Tongue (tissue), 2 donors: ENCODE measurements around the gene MUC5B. TPM values are rescaled to one million over a fixed set of nuclear protein-coding genes. Genes with fewer than 3 reads are reported as not detected.
"Not testable (repeated sequence)": the region's sequence is repeated elsewhere in the genome, so short reads cannot be mapped to it uniquely, and the experiment has no call there.

Source experiments
- DNase-seq: peaks from one replicate; pipeline ENCODE4 v3.0.0-alpha.2; 2015
- total RNA-seq: library from RNA; depleted of rRNA; stranded (reverse); fragments of >200 nt; gene quantifications from one replicate; pipeline ENCODE4 v1.2.3, GENCODE V29; 2014

MUC5B gene
- total RNA-seq, 1 donor from 2014 or later = 159 TPM

- no peak for DNase-seq
Measured at GRCh38 chr11:1202154-1202775, 20.6 kb upstream of the MUC5B start.

- peak; percentile 64 for DNase-seq
Measured at GRCh38 chr11:1202776-1203504, 19.9 kb upstream of the MUC5B start.

- DNase-seq = no peak
Measured at GRCh38 chr11:1203505-1204271, 19.2 kb upstream of the MUC5B start.

- no peak for DNase-seq
Measured at GRCh38 chr11:1204381-1205101, 18.3 kb upstream of the MUC5B start.

- no peak for DNase-seq
Measured at GRCh38 chr11:1205121-1205986, 17.5 kb upstream of the MUC5B start.

- no peak for DNase-seq
Measured at GRCh38 chr11:1205987-1206331, 16.9 kb upstream of the MUC5B start.

GRCh38 chr11:1206391-1207271 is 16.2 kb upstream of the MUC5B start:
- DNase-seq = no peak

GRCh38 chr11:1207401-1208143 is 15.3 kb upstream of the MUC5B start:
- DNase-seq = peak; percentile 34

- DNase-seq = no peak
Measured at GRCh38 chr11:1208144-1208393, 14.8 kb upstream of the MUC5B start.

- DNase-seq = no peak
Measured at GRCh38 chr11:1208394-1209261, 14.2 kb upstream of the MUC5B start.

GRCh38 chr11:1209371-1210057 is 13.4 kb upstream of the MUC5B start:
- DNase-seq = no peak

- DNase-seq = no peak
Measured at GRCh38 chr11:1211838-1212237, 11.0 kb upstream of the MUC5B start.

- DNase-seq = not testable (repeated sequence)
Measured at GRCh38 chr11:1215826-1216225, 7.0 kb upstream of the MUC5B start.

GRCh38 chr11:1217151-1217550 is 5.7 kb upstream of the MUC5B start:
- DNase-seq = no peak

- no peak for DNase-seq
Measured at GRCh38 chr11:1218256-1218787, 4.5 kb upstream of the MUC5B start.

- no peak for DNase-seq
Measured at GRCh38 chr11:1218788-1219445, 3.9 kb upstream of the MUC5B start.

- DNase-seq = no peak
Measured at GRCh38 chr11:1219446-1219833, 3.4 kb upstream of the MUC5B start.
